Neural cell (in vitro differentiated cells): ENCODE measurements around the gene AANAT. TPM values are rescaled to one million over a fixed set of nuclear protein-coding genes. Genes with fewer than 3 reads are reported as not detected.

Source experiments
- H2AFZ ChIP-seq: fragments of 200-600, 300-800 bp; sonication (generic), shearing (Covaris generic); 2 replicates; pipeline ENCODE4 v1.6.0; 2014; ENCODE audit warnings: low read depth, mild to moderate bottlenecking, antibody characterized with exemption, low read length, moderate library complexity
- H3F3A ChIP-seq: fragments of 200-600 bp; shearing (Covaris generic); 2 replicates; pipeline ENCODE4 v1.6.1; 2016; ENCODE audit warnings: mild to moderate bottlenecking, moderate library complexity, mixed read lengths, antibody characterized with exemption, low read length; ENCODE audit not compliant: insufficient read depth, poor library complexity, severe bottlenecking
- H3K27ac ChIP-seq: fragments of 200-600, 300-800 bp; sonication (generic), shearing (Covaris generic); 2 replicates; pipeline ENCODE4 v1.5.1; 2014; ENCODE audit warnings: mild to moderate bottlenecking, low read length, moderate library complexity
- H3K27me3 ChIP-seq: fragments of 300-800, 200-600 bp; sonication (generic), shearing (Covaris generic); 2 replicates; pipeline ENCODE4 v1.6.0; 2014; ENCODE audit warnings: mild to moderate bottlenecking, low read depth, low read length, moderate library complexity; ENCODE audit not compliant: insufficient read depth
- H3K36me3 ChIP-seq: fragments of 300-800, 200-600 bp; sonication (generic), shearing (Covaris generic); 2 replicates; pipeline ENCODE4 v1.5.1; 2014; ENCODE audit warnings: mild to moderate bottlenecking, antibody characterized with exemption, low read length, moderate library complexity; ENCODE audit not compliant: insufficient read depth
- H3K4me2 ChIP-seq: fragments of 300-800, 200-600 bp; sonication (generic), shearing (Covaris generic); 2 replicates; pipeline ENCODE4 v1.6.0; 2014; ENCODE audit warnings: mild to moderate bottlenecking, low read length
- H3K4me3 ChIP-seq: fragments of 300-800, 200-600 bp; sonication (generic), shearing (Covaris generic); 2 replicates; pipeline ENCODE4 v1.5.1; 2014; ENCODE audit warnings: mild to moderate bottlenecking, low read length, moderate library complexity
- H3K79me2 ChIP-seq: fragments of 200-600 bp; shearing (Covaris generic); replicated peaks from 2 replicates; pipeline ENCODE4 v1.6.0; 2014; ENCODE audit warnings: mild to moderate bottlenecking, low read length, moderate library complexity; ENCODE audit not compliant: insufficient read depth
- H3K9ac ChIP-seq: fragments of 300-800, 200-600 bp; sonication (generic), shearing (Covaris generic); 2 replicates; pipeline ENCODE4 v1.6.1; 2016; ENCODE audit warnings: mild to moderate bottlenecking, low read length, mixed read lengths
- H3K9me2 ChIP-seq: fragments of 200-600 bp; shearing (Covaris generic); 2 replicates; pipeline ENCODE4 v1.6.1; 2016; ENCODE audit warnings: mild to moderate bottlenecking, low read length, mixed read lengths; ENCODE audit not compliant: insufficient read depth
- H3K9me3 ChIP-seq: fragments of 200-600, 300-800 bp; sonication (generic), shearing (Covaris generic); 2 replicates; pipeline ENCODE4 v1.6.1; 2016; ENCODE audit warnings: mild to moderate bottlenecking, mixed run types, low read length, moderate library complexity, mixed read lengths
- H4K20me1 ChIP-seq: fragments of 200-600 bp; shearing (Covaris generic); 2 replicates; pipeline ENCODE4 v1.6.1; 2016; ENCODE audit warnings: mild to moderate bottlenecking, mixed run types; ENCODE audit not compliant: insufficient read depth
- EP300 ChIP-seq: fragments of 450-650 bp; conservative IDR thresholded peaks from 2 replicates; pipeline ENCODE4 v1.6.1; 2014; ENCODE audit warnings: antibody characterized with exemption, mild to moderate bottlenecking, moderate library complexity; ENCODE audit not compliant: poor library complexity, severe bottlenecking
- EZH2 ChIP-seq: fragments of 200-600, 300-800 bp; shearing (Covaris generic), sonication (generic); IDR thresholded peaks from 2 replicates; pipeline ENCODE4 v1.6.1; 2014; ENCODE audit warnings: antibody characterized with exemption, low read length, borderline replicate concordance, mild to moderate bottlenecking; ENCODE audit not compliant: insufficient read depth, poor library complexity, severe bottlenecking
- MXI1 ChIP-seq: fragments of 450-650 bp; conservative IDR thresholded peaks from 2 replicates; pipeline ENCODE4 v1.6.1; 2014; ENCODE audit warnings: antibody characterized with exemption, mild to moderate bottlenecking; ENCODE audit not compliant: poor library complexity, severe bottlenecking
- POLR2AphosphoS5 ChIP-seq: IDR thresholded peaks from 2 replicates; pipeline ENCODE4 v1.6.1; 2012
- RAD21 ChIP-seq: fragments of 450-650 bp; conservative IDR thresholded peaks from 2 replicates; pipeline ENCODE4 v1.6.1; 2014; ENCODE audit warnings: antibody characterized with exemption, mild to moderate bottlenecking, moderate library complexity
- SMC3 ChIP-seq: fragments of 450-650 bp; conservative IDR thresholded peaks from 2 replicates; pipeline ENCODE4 v1.6.1; 2014; ENCODE audit warnings: antibody characterized with exemption, mild to moderate bottlenecking, moderate library complexity; ENCODE audit not compliant: poor library complexity
- TAF1 ChIP-seq: IDR thresholded peaks from 2 replicates; pipeline ENCODE4 v1.6.1; 2012; ENCODE audit warnings: low read depth
- polyA plus RNA-seq: library from polyadenylated mRNA; depleted of rRNA; stranded (reverse); fragments of >200 nt; gene quantifications from 2 replicates; pipeline ENCODE4 v1.2.3, GENCODE V29; 2014
- TF ChIP-seq, protein P1 (sequence below): fragments of 450-650 bp; IDR thresholded peaks from 2 replicates; pipeline ENCODE4 v1.5.1; 2014; ENCODE audit warnings: antibody characterized with exemption, mild to moderate bottlenecking, moderate library complexity; ENCODE audit not compliant: poor library complexity, severe bottlenecking
- TF ChIP-seq, protein P2 (sequence below): IDR thresholded peaks from 2 replicates; pipeline ENCODE4 v1.6.1; 2012; ENCODE audit warnings: borderline replicate concordance

Gene AANAT
- polyA plus RNA-seq, 1 donor from 2014 or later = not detected

DNA sequence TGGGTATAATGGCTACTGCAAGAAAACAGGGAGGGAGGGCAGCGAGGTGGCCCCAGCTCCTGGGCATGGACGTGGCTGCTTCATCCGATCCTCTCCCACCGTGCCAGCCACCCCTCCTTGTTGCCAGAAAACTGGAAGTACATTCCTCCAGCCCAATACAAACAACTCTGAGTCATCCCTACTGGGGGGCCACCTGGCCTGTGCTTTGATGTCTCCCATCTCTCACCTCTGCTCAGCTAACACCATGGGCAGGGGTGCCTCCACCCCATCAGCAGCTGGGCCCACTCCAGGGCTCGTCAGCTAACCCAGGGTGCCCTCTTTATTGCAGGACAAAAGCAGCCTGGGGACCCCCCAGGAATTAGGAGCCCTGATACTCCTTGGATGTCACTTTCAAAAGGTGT lies 31.9 kb downstream of the AANAT start:
- no peak overlapping the region for H3K9ac ChIP-seq
- H3K79me2 ChIP-seq = no peaks in the 10 kb centered on the region
- H4K20me1 ChIP-seq = no peaks in the 10 kb centered on the region
- no peak overlapping the region for H3K4me2 ChIP-seq
- no peaks in the 10 kb centered on the region for H3F3A ChIP-seq
- H3K27ac ChIP-seq = no peak overlapping the region
- H3K36me3 ChIP-seq = no peaks in the 10 kb centered on the region
- no peak overlapping the region for H2AFZ ChIP-seq
- TF ChIP-seq, protein P1, sequence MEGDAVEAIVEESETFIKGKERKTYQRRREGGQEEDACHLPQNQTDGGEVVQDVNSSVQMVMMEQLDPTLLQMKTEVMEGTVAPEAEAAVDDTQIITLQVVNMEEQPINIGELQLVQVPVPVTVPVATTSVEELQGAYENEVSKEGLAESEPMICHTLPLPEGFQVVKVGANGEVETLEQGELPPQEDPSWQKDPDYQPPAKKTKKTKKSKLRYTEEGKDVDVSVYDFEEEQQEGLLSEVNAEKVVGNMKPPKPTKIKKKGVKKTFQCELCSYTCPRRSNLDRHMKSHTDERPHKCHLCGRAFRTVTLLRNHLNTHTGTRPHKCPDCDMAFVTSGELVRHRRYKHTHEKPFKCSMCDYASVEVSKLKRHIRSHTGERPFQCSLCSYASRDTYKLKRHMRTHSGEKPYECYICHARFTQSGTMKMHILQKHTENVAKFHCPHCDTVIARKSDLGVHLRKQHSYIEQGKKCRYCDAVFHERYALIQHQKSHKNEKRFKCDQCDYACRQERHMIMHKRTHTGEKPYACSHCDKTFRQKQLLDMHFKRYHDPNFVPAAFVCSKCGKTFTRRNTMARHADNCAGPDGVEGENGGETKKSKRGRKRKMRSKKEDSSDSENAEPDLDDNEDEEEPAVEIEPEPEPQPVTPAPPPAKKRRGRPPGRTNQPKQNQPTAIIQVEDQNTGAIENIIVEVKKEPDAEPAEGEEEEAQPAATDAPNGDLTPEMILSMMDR = no peak
- no peak for TF ChIP-seq MXI1
- TF ChIP-seq RAD21 = no peak
- no peak for TF ChIP-seq EZH2
- TF ChIP-seq POLR2AphosphoS5 = no peak
- no peak for TF ChIP-seq TAF1
- no peak for TF ChIP-seq SMC3
- TF ChIP-seq EP300 = no peak
- TF ChIP-seq, protein P2, sequence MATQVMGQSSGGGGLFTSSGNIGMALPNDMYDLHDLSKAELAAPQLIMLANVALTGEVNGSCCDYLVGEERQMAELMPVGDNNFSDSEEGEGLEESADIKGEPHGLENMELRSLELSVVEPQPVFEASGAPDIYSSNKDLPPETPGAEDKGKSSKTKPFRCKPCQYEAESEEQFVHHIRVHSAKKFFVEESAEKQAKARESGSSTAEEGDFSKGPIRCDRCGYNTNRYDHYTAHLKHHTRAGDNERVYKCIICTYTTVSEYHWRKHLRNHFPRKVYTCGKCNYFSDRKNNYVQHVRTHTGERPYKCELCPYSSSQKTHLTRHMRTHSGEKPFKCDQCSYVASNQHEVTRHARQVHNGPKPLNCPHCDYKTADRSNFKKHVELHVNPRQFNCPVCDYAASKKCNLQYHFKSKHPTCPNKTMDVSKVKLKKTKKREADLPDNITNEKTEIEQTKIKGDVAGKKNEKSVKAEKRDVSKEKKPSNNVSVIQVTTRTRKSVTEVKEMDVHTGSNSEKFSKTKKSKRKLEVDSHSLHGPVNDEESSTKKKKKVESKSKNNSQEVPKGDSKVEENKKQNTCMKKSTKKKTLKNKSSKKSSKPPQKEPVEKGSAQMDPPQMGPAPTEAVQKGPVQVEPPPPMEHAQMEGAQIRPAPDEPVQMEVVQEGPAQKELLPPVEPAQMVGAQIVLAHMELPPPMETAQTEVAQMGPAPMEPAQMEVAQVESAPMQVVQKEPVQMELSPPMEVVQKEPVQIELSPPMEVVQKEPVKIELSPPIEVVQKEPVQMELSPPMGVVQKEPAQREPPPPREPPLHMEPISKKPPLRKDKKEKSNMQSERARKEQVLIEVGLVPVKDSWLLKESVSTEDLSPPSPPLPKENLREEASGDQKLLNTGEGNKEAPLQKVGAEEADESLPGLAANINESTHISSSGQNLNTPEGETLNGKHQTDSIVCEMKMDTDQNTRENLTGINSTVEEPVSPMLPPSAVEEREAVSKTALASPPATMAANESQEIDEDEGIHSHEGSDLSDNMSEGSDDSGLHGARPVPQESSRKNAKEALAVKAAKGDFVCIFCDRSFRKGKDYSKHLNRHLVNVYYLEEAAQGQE = no peak
- no peak overlapping the region for H3K4me3 ChIP-seq
- no peaks in the 10 kb centered on the region for H3K9me2 ChIP-seq
- H3K27me3 ChIP-seq = peaks cover 29% of the 10 kb centered on the region
- H3K9me3 ChIP-seq = no peaks in the 10 kb centered on the region

DNA sequence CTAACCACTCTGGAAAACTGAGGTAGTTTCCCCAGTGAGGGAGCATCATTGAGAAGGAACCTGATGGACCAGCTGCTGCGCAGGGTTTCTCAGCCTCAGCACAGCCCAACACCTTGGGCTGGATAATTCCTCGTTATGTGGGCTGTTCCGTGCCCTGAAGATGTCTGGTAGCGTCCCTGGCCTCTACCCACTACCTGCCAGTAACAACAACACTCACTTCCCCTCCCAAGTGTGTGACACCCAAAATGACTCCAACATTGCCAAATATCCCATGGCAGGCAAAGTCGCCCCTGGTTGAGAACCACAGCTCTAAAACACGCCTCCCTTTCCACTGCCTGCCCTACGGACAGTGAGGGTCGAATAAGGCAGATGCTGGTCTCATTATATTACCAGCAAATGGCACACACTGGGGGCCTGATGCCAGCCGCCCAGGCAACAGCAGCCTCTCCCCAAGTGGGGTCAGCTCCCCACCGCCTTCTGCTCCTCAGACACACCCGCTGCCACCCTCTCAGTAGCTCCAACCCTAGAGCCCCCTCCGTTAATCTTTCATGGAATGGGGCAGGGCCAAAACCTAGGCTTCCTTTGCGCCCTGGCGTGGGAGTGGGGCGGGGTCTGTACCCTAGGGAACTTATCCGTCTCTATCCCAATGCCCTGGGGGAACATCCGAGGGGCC lies 32.8 kb downstream of the AANAT start:
- Histone ChIP-seq H3K4me3 (no peak overlapping the region), H3K36me3 (no peaks in the 10 kb centered on the region), H3K79me2 (no peaks in the 10 kb centered on the region), H3K9ac (no peak overlapping the region), H3K4me2 (no peak overlapping the region), H3K27me3 (peaks cover 29% of the 10 kb centered on the region), H2AFZ (no peak overlapping the region), H4K20me1 (no peaks in the 10 kb centered on the region), H3K9me2 (no peaks in the 10 kb centered on the region), H3K27ac (no peak overlapping the region), H3K9me3 (no peaks in the 10 kb centered on the region), H3F3A (no peaks in the 10 kb centered on the region)
- TF ChIP-seq RAD21 (no peak), POLR2AphosphoS5 (no peak), TAF1 (no peak), MXI1 (no peak), EZH2 (no peak), SMC3 (no peak), EP300 (no peak)
- TF ChIP-seq, protein P2 = no peak
